Thyroid gland (tissue), 4 donors: ENCODE results near the gene SCIN.

Experiments
- POLR2A ChIP-seq, 2 donors: fragments of 450-650 bp; IDR thresholded peaks; one replicate each; pipeline ENCODE4 v1.6.1; 2017; ENCODE audit warnings: antibody characterized with exemption in 2 of 2, mild to moderate bottlenecking in 2 of 2, moderate library complexity in 1 of 2
- TF ChIP-seq, protein P1 (sequence below), 6 experiments: fragments of 200-600 bp in 3 of 6; fragments of 450-650 bp in 3 of 6; sonication (generic) in 3 of 6; IDR thresholded peaks; one replicate each; pipeline ENCODE4 v1.5.1; 2016 to 2019; ENCODE audit warnings: antibody characterized with exemption in 6 of 6, mild to moderate bottlenecking in 2 of 6, inconsistent platforms in 1 of 6, moderate library complexity in 1 of 6

DNA sequence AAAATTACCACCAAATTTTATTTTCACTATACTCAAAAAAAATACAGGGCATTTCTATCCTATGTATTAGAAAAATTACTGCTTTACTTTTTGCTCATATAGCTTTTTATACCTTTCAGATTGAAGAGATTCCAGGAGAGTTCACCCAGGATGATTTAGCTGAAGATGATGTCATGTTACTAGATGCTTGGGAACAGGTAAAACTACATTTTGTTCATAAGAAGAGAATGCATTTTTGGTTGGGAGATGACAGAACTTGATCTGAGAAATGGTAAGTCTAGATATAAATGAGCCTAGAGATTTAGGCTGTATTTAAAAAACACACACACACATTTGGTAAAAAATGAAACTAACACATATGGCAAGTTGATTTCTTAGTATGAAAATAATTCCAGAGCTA is 78.8 kb downstream of the SCIN start:
- TF ChIP-seq, protein P1, sequence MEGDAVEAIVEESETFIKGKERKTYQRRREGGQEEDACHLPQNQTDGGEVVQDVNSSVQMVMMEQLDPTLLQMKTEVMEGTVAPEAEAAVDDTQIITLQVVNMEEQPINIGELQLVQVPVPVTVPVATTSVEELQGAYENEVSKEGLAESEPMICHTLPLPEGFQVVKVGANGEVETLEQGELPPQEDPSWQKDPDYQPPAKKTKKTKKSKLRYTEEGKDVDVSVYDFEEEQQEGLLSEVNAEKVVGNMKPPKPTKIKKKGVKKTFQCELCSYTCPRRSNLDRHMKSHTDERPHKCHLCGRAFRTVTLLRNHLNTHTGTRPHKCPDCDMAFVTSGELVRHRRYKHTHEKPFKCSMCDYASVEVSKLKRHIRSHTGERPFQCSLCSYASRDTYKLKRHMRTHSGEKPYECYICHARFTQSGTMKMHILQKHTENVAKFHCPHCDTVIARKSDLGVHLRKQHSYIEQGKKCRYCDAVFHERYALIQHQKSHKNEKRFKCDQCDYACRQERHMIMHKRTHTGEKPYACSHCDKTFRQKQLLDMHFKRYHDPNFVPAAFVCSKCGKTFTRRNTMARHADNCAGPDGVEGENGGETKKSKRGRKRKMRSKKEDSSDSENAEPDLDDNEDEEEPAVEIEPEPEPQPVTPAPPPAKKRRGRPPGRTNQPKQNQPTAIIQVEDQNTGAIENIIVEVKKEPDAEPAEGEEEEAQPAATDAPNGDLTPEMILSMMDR (IDR thresholded peaks at IDR 0.05), result no peak
- no peak for TF ChIP-seq POLR2A (IDR thresholded peaks at IDR 0.05)
